SU-DHL-6 (cell line): ENCODE data around the gene PDCD1.

Experiments used
- EZH2phosphoT487 ChIP-seq: fragments of 200-600 bp; sonication (generic), shearing (Covaris generic); conservative IDR thresholded peaks from 2 replicates; pipeline ENCODE4 v1.6.1; 2018; ENCODE audit warnings: mild to moderate bottlenecking, antibody characterized with exemption, low read length, moderate library complexity, mixed read lengths
- TF ChIP-seq, protein P1 (sequence below): fragments of 200-600 bp; sonication (generic); IDR thresholded peaks from one replicate; pipeline ENCODE4 v1.5.1; 2017; ENCODE audit warnings: antibody characterized with exemption, mild to moderate bottlenecking, low read length, moderate library complexity; ENCODE audit not compliant: insufficient read depth, poor library complexity, severe bottlenecking

DNA sequence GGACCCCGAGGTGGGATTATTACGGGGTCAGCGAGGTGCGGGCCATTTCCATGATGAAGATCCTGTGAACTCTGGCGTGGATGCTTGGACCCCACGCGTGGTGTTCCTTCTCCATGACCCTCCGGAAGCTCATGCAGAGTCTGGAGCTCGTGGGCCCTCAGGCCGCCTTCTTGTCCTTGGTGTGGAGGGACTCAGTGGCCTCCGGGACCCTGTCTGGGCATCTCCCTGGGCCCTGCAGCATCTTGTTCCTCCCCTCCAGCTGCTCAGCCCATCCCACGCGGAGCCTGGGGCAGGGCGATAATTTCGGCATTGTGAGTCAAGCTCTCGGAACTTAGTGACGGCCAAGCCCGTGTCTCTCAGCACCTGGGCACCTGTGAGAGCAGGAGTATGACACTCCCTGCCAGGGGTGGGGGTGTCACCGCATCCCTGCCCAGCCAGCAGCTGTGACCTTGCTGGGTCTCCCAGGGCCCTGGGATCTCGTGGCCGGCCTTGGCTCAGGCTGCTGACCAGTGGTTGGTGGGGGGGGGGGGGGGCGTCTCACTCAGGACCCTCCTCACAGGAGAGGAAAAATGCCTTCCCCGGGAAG, 35.5 kb upstream of the PDCD1 start:
- TF ChIP-seq, protein P1, sequence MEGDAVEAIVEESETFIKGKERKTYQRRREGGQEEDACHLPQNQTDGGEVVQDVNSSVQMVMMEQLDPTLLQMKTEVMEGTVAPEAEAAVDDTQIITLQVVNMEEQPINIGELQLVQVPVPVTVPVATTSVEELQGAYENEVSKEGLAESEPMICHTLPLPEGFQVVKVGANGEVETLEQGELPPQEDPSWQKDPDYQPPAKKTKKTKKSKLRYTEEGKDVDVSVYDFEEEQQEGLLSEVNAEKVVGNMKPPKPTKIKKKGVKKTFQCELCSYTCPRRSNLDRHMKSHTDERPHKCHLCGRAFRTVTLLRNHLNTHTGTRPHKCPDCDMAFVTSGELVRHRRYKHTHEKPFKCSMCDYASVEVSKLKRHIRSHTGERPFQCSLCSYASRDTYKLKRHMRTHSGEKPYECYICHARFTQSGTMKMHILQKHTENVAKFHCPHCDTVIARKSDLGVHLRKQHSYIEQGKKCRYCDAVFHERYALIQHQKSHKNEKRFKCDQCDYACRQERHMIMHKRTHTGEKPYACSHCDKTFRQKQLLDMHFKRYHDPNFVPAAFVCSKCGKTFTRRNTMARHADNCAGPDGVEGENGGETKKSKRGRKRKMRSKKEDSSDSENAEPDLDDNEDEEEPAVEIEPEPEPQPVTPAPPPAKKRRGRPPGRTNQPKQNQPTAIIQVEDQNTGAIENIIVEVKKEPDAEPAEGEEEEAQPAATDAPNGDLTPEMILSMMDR, result no peak
- no peak for TF ChIP-seq EZH2phosphoT487
